SKM-1 treated with dmso at 0.1 percent for 144 hours (cell line): Measurements from ENCODE around the gene FOXD4L3.
"Not testable (repeated sequence)": the region's sequence is repeated elsewhere in the genome, so short reads cannot be mapped to it uniquely, and the experiment has no call there.

Experiments
- DNase-seq: peaks from one replicate; lab custom pipeline; 2025; ENCODE audit not compliant: unreplicated experiment; lab: John Stamatoyannopoulos, UW

FOXD4L3 gene

GRCh38 chr9:68302567-68302966 lies at the start of gene FOXD4L3:
FOXD4L3 (plus strand) TSS chr9:68302867; CDS start chr9:68302952, 85 bp downstream.
- not testable (repeated sequence) for DNase-seq

GRCh38 chr9:68281041-68281440 lies 21.6 kb upstream of the FOXD4L3 start:
- not testable (repeated sequence) for DNase-seq

GRCh38 chr9:68303771-68304170 lies 1.1 kb downstream of the FOXD4L3 start:
- DNase-seq, result not testable (repeated sequence)

GRCh38 chr9:68304212-68304611 lies 1.5 kb downstream of the FOXD4L3 start:
- not testable (repeated sequence) for DNase-seq

GRCh38 chr9:68304777-68305176 lies 2.1 kb downstream of the FOXD4L3 start:
- not testable (repeated sequence) for DNase-seq

- DNase-seq, result not testable (repeated sequence)
Observed at GRCh38 chr9:68305680-68306285, 3.1 kb downstream of the FOXD4L3 start.

GRCh38 chr9:68306391-68306964 lies 3.8 kb downstream of the FOXD4L3 start:
- DNase-seq, result not testable (repeated sequence)

- not testable (repeated sequence) for DNase-seq
Observed at GRCh38 chr9:68307127-68307526, 4.5 kb downstream of the FOXD4L3 start.

GRCh38 chr9:68307654-68308053 lies 5.0 kb downstream of the FOXD4L3 start:
- DNase-seq, result not testable (repeated sequence)

GRCh38 chr9:68311208-68311607 lies 8.5 kb downstream of the FOXD4L3 start:
- DNase-seq, result not testable (repeated sequence)

- not testable (repeated sequence) for DNase-seq
Observed at GRCh38 chr9:68318209-68318608, 15.5 kb downstream of the FOXD4L3 start.

- not testable (repeated sequence) for DNase-seq
Observed at GRCh38 chr9:68323749-68324148, 21.1 kb downstream of the FOXD4L3 start.

GRCh38 chr9:68324518-68324917 lies 21.9 kb downstream of the FOXD4L3 start:
- not testable (repeated sequence) for DNase-seq

- DNase-seq, result not testable (repeated sequence)
Observed at GRCh38 chr9:68329106-68329505, 26.4 kb downstream of the FOXD4L3 start.

- DNase-seq, result not testable (repeated sequence)
Observed at GRCh38 chr9:68330531-68331173, 28.0 kb downstream of the FOXD4L3 start.

- not testable (repeated sequence) for DNase-seq
Observed at GRCh38 chr9:68332122-68332521, 29.5 kb downstream of the FOXD4L3 start.

GRCh38 chr9:68335935-68336334 lies 33.3 kb downstream of the FOXD4L3 start:
- not testable (repeated sequence) for DNase-seq

GRCh38 chr9:68336639-68337339 lies 34.1 kb downstream of the FOXD4L3 start:
- DNase-seq, result not testable (repeated sequence)

GRCh38 chr9:68338000-68338399 lies 35.3 kb downstream of the FOXD4L3 start:
- not testable (repeated sequence) for DNase-seq

GRCh38 chr9:68342265-68343025 lies 39.8 kb downstream of the FOXD4L3 start:
- not testable (repeated sequence) for DNase-seq

GRCh38 chr9:68343242-68343641 lies 40.6 kb downstream of the FOXD4L3 start:
- DNase-seq, result not testable (repeated sequence)
